Vagina (tissue), 2 donors: ENCODE results near the gene EGFR. TPM values are rescaled to one million over a fixed set of nuclear protein-coding genes. Genes with fewer than 3 reads are reported as not detected.

Experiments
- DNase-seq, 2 donors: peaks; one replicate each; pipeline ENCODE4 v3.0.0-alpha.2; 2017; ENCODE audit errors: extremely low spot score in 2 of 2
- H3K27ac ChIP-seq: fragments of 200-600 bp; sonication (generic); one replicate; pipeline ENCODE4 v1.5.1; 2019
- H3K27me3 ChIP-seq: fragments of 200-600 bp; sonication (generic); one replicate; pipeline ENCODE4 v1.5.1; 2019
- H3K36me3 ChIP-seq, 2 donors: fragments of 200-600 bp; sonication (generic); one replicate each; pipeline ENCODE4 v1.5.1; 2017 to 2019
- H3K4me1 ChIP-seq: fragments of 200-600 bp; sonication (generic); one replicate; pipeline ENCODE4 v1.5.1; 2019
- H3K4me3 ChIP-seq, 2 donors: fragments of 200-600 bp; sonication (generic); 1 replicate in 1 of 2; 2 replicates in 1 of 2; pipeline ENCODE4 v1.5.1; 2016 to 2019
- H3K9me3 ChIP-seq: fragments of 200-600 bp; sonication (generic); one replicate; pipeline ENCODE4 v1.5.1; 2019
- CTCF ChIP-seq, 3 experiments: fragments of 450-650 bp in 2 of 3; fragments of 200-600 bp in 1 of 3; sonication (generic) in 1 of 3; IDR thresholded peaks; one replicate each; pipeline ENCODE4 v1.5.1; 2017 to 2019; ENCODE audit warnings: antibody characterized with exemption in 3 of 3, mild to moderate bottlenecking in 2 of 3, moderate library complexity in 2 of 3
- POLR2A ChIP-seq, 2 donors: fragments of 450-650 bp; IDR thresholded peaks; one replicate each; pipeline ENCODE4 v1.6.1; 2017; ENCODE audit warnings: antibody characterized with exemption in 2 of 2, mild to moderate bottlenecking in 2 of 2, moderate library complexity in 2 of 2
- POLR2AphosphoS5 ChIP-seq, 2 donors: sonication (generic); formaldehyde crosslinking; IDR thresholded peaks; one replicate each; pipeline ENCODE4 v1.9.0; 2017; ENCODE audit warnings: antibody characterized with exemption in 2 of 2, mild to moderate bottlenecking in 2 of 2, low read depth in 1 of 2; ENCODE audit not compliant: insufficient read depth in 1 of 2
- intact Hi-C: fragments of 100-400 bp; cut with DNase I; formaldehyde crosslinking; loops from one replicate; pipeline ENCODE4 v1.15.1; 2023
- total RNA-seq: library from RNA; depleted of rRNA; stranded (reverse); fragments of >200 nt; gene quantifications from one replicate; pipeline ENCODE4 v1.2.3, GENCODE V29; 2016

Gene EGFR
- total RNA-seq, 1 donor from 2014 or later = 130 TPM

GRCh38 chr7:55212176-55212575, 193.4 kb downstream of the EGFR start:
- no peaks in the 10 kb centered on the region for H3K9me3 ChIP-seq
- TF ChIP-seq POLR2A (IDR thresholded peaks at IDR 0.05) (no peak), POLR2AphosphoS5 (IDR thresholded peaks at IDR 0.05; ENCODE audit: insufficient read depth in 1 of 2, low read depth in 1 of 2) (no peak), CTCF (IDR thresholded peaks at IDR 0.05) (no peak)
- peaks cover 0 to 19% of the 10 kb centered on the region in 2 donors for H3K36me3 ChIP-seq
- H3K27ac ChIP-seq = no peak overlapping the region
- peak in 1 of 2 donors; percentile 79 for DNase-seq
- intact Hi-C loops = no loop called here
- peaks cover 13% of the 10 kb centered on the region for H3K4me1 ChIP-seq
- no peaks in the 10 kb centered on the region for H3K27me3 ChIP-seq
- H3K4me3 ChIP-seq = no peak overlapping the region

DNA sequence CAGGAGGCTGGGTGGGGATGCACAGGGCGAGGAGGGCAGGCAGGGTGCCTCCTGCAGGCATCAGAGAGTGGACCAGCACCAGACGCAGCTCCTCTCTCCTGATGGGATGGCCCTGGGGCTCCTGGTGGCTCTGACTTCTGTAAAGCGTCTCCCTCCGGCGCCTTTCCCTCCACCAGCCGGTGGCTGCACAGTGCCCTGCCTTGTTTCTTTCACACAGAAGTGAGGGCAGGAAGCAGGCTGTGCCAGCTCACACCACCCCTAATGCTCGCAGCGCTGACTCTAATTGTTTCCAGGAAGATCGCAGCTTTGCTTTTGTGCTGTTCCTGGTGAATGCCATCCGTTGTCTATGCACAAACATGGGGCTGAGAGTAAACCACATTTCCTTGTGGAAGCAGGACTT, 194.0 kb downstream of the EGFR start:
- Histone ChIP-seq H3K9me3 (no peaks in the 10 kb centered on the region), H3K27ac (no peak overlapping the region), H3K27me3 (no peaks in the 10 kb centered on the region), H3K4me1 (peaks cover 13% of the 10 kb centered on the region), H3K4me3 (no peak overlapping the region), H3K36me3 (peaks cover 0 to 13% of the 10 kb centered on the region in 2 donors)
- intact Hi-C loops = no loop called here
- peak in 1 of 2 donors; percentile 80 for DNase-seq
- TF ChIP-seq POLR2A (IDR thresholded peaks at IDR 0.05) = no peak
- TF ChIP-seq POLR2AphosphoS5 (IDR thresholded peaks at IDR 0.05; ENCODE audit: insufficient read depth in 1 of 2, low read depth in 1 of 2) = no peak
- no peak for TF ChIP-seq CTCF (IDR thresholded peaks at IDR 0.05)

- no peak for TF ChIP-seq POLR2AphosphoS5 (IDR thresholded peaks at IDR 0.05; ENCODE audit: insufficient read depth in 1 of 2, low read depth in 1 of 2)
- no peak for TF ChIP-seq POLR2A (IDR thresholded peaks at IDR 0.05)
- no peak for TF ChIP-seq CTCF (IDR thresholded peaks at IDR 0.05)
- H3K4me3 ChIP-seq = no peak overlapping the region
- H3K36me3 ChIP-seq = no peaks in the 10 kb centered on the region
- DNase-seq = no peak
- H3K27me3 ChIP-seq = no peaks in the 10 kb centered on the region
- peaks cover 13% of the 10 kb centered on the region for H3K4me1 ChIP-seq
- H3K27ac ChIP-seq = no peak overlapping the region
- intact Hi-C loops = no loop called here
- no peaks in the 10 kb centered on the region for H3K9me3 ChIP-seq
Observed at GRCh38 chr7:55214707-55215106, 195.9 kb downstream of the EGFR start.

- peak; percentile 40 to 65 for DNase-seq
- Histone ChIP-seq H3K27ac (no peak overlapping the region), H3K4me1 (no peaks in the 10 kb centered on the region), H3K27me3 (no peaks in the 10 kb centered on the region), H3K36me3 (no peaks in the 10 kb centered on the region), H3K9me3 (no peaks in the 10 kb centered on the region), H3K4me3 (no peak overlapping the region)
- TF ChIP-seq POLR2A (IDR thresholded peaks at IDR 0.05) (no peak), POLR2AphosphoS5 (IDR thresholded peaks at IDR 0.05; ENCODE audit: insufficient read depth in 1 of 2, low read depth in 1 of 2) (no peak), CTCF (IDR thresholded peaks at IDR 0.05) (no peak)
- intact Hi-C loops = no loop called here
Observed at GRCh38 chr7:55223023-55223422, 204.2 kb downstream of the EGFR start.

GRCh38 chr7:55224111-55224510, 205.3 kb downstream of the EGFR start:
- H3K27ac ChIP-seq = no peak overlapping the region
- intact Hi-C loops = no loop called here
- no peaks in the 10 kb centered on the region for H3K9me3 ChIP-seq
- DNase-seq = peak; percentile 64 to 77
- no peaks in the 10 kb centered on the region for H3K4me1 ChIP-seq
- H3K4me3 ChIP-seq = no peak overlapping the region
- no peaks in the 10 kb centered on the region for H3K27me3 ChIP-seq
- TF ChIP-seq POLR2AphosphoS5 (IDR thresholded peaks at IDR 0.05; ENCODE audit: insufficient read depth in 1 of 2, low read depth in 1 of 2) (no peak), POLR2A (IDR thresholded peaks at IDR 0.05) (no peak), CTCF (IDR thresholded peaks at IDR 0.05) (no peak)
- H3K36me3 ChIP-seq = no peaks in the 10 kb centered on the region
